Heart left ventricle (tissue), 16 donors: ENCODE data around the gene CRYGN. TPM values are rescaled to one million over a fixed set of nuclear protein-coding genes. Genes with fewer than 3 reads are reported as not detected.

Source experiments
- ATAC-seq, 4 donors: fragments of 200-7000 bp; cut with Tn5 transposase; one replicate each; pipeline ENCODE4 v1.9.1; 2020 to 2022; ENCODE audit warnings: moderate library complexity in 4 of 4, mild to moderate bottlenecking in 3 of 4, moderate number of reproducible peaks in 1 of 4
- DNase-seq, 5 donors: peaks; one replicate each; pipeline ENCODE4 v3.0.0-alpha.2; 2020
- H3K27ac ChIP-seq, 12 donors: fragments of 200-600 bp; sonication (generic) in 4 of 12; one replicate each; pipeline versions ENCODE4 v1.5.0 to v1.8.0; 2016 to 2022; ENCODE audit warnings: mild to moderate bottlenecking in 2 of 12
- H3K27me3 ChIP-seq, 9 donors: fragments of 200-600 bp; sonication (generic) in 2 of 9; one replicate each; pipeline versions ENCODE4 v1.5.1 to v1.8.0; 2016 to 2022; ENCODE audit warnings: mild to moderate bottlenecking in 3 of 9
- H3K36me3 ChIP-seq, 9 donors: fragments of 200-600 bp; sonication (generic) in 2 of 9; one replicate each; pipeline versions ENCODE4 v1.5.0 to v1.8.0; 2018 to 2022; ENCODE audit warnings: mild to moderate bottlenecking in 2 of 9
- H3K4me1 ChIP-seq, 12 donors: fragments of 200-600 bp; sonication (generic) in 4 of 12; one replicate each; pipeline versions ENCODE4 v1.5.0 to v1.8.0; 2016 to 2022; ENCODE audit warnings: mild to moderate bottlenecking in 3 of 12
- H3K4me3 ChIP-seq, 12 donors: fragments of 200-600 bp; sonication (generic) in 4 of 12; one replicate each; pipeline versions ENCODE4 v1.5.0 to v1.8.0; 2017 to 2022; ENCODE audit warnings: mild to moderate bottlenecking in 9 of 12, moderate library complexity in 4 of 12
- H3K9me3 ChIP-seq, 12 donors: fragments of 200-600 bp; sonication (generic) in 4 of 12; one replicate each; pipeline versions ENCODE4 v1.5.0 to v1.8.0; 2016 to 2022; ENCODE audit warnings: mild to moderate bottlenecking in 1 of 12
- CTCF ChIP-seq, 12 donors: fragments of 200-600 bp; sonication (generic) in 4 of 12; IDR thresholded peaks; one replicate each; pipeline versions ENCODE4 v1.5.0 to v1.8.0; 2018 to 2022; ENCODE audit warnings: antibody characterized with exemption in 12 of 12, mild to moderate bottlenecking in 5 of 12
- POLR2A ChIP-seq, 2 donors: fragments of 450-650 bp; IDR thresholded peaks; one replicate each; pipeline ENCODE4 v1.6.1; 2017; ENCODE audit warnings: antibody characterized with exemption in 2 of 2, mild to moderate bottlenecking in 2 of 2, moderate library complexity in 2 of 2
- WGBS, 4 donors: extraction: QIAGEN DNeasy Blood & Tissue Kit in 2 of 4; methylation state at CpG; one replicate each; pipeline versions ENCODE4 v1.1.5 to v1.1.7; 2013 to 2018; 5-methylcytosine and 5-hydroxymethylcytosine counted together
- intact Hi-C, 10 donors: fragments of 100-400 bp; cut with DNase I; formaldehyde crosslinking; loops; one replicate each; pipeline versions ENCODE4 v1.11.1 to v1.14.2; 2022
- polyA plus RNA-seq, 2 donors: library from polyadenylated mRNA; stranded (reverse); fragments of 200-250 nt; gene quantifications; one replicate each; pipeline ENCODE4 v1.2.3, GENCODE V29; 2013
- total RNA-seq, 9 donors: library from RNA; depleted of rRNA in 2 of 9; stranded (reverse); fragments of >200 nt in 2 of 9; fragmentation: NEBNext Ultra II Directional in 3 of 9; extraction: Animal tissue kit (Norgen Biotek cat#: 25700) in 3 of 9; gene quantifications; one replicate each; pipeline versions ENCODE4 v1.1.0 to v1.2.4, GENCODE V29; 2016 to 2023
- donor health status: ischemic (EF 13 %, LVEDD 7.1; RV severe dilation, severe dysfunction).
- donor health status: healthy with polysubstance abuse.
- donor health status: DM: no; HTN: yes; CAD: no.
- donor health status: DM: no; HTN: no; CAD: no.
- donor health status: ischemic (EF 25% LVEDD 6.9; RV normal size, moderate dysfunction).
- donor health status: ischemic (EF 25% LVEDD 5.7; RV mildly dilated, moderate dysfunction).
- donor health status: healthy.
- donor health status: DM: yes; HTN: yes; CAD: no.
- donor health status: ischemic (EF 35%, LVEDD 5.7; RV mildly dilated, moderate dysfunction).
- donor health status: nonischemic (EF 11% LVEDD 7.7; RV severe dilation, severe dysfunction).
- donor health status: DM: yes; HTN: yes; CAD: no.
- donor health status: PGD.
- donor health status: ischemic (EF 29% LVEDD 5.4; RV normal size, mild dysfunction).
- donor health status: nonischemic (EF 23%, LVEDD 6.1; RV moderate dilation, normal function).

The CRYGN gene
- total and polyA plus RNA-seq, 11 donors = 0.50 to 0.52 TPM; not detected in 9

DNA sequence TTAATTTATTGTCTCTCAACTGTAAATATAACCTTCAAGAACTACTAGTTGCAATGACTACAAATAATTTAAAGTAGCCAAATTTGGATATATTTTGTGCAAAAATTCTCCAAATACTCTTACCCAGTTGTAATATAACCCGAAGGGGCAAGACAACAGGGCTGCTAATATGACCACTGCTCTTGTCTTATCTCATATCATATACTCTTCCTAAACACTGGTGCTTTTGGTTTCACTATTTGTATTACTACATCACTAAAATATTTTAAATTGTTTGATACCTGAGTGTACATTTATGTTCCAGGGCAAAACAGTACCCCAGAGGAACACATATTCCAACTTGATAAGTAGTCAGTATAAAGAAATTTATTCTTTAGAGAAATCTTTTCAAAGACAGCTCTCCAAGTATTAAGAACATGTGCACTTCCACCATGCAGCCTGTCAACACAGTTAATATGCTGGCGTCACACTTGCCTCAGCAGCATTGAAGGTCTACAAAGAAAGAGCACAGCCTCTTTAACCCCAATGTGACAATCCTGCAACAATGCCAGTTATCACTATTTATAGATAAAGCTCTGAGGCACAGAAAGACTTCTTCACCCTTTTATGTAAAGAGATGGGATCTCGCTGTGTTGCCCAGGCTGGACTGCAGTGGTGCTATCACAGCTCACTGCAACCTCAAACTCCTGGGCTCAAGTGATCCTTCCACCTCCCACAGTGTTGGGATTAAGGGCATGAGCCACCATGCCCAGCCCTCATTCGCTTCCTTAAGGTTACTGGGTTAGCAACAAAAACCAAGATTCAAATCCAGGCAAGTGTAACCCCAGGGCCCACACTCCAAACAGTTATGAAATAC, 41.9 kb upstream of the CRYGN start:
- Histone ChIP-seq H3K4me3 (no peak overlapping the region), H3K27ac (peak overlapping the region in 3 of 12 donors; percentile 12 to 59 (median 26)), H3K36me3 (peaks cover 0 to 83% (median 43%) of the 10 kb centered on the region in 9 donors), H3K27me3 (no peaks in the 10 kb centered on the region), H3K9me3 (no peaks in the 10 kb centered on the region), H3K4me1 (peaks cover 0 to 71% (median 21%) of the 10 kb centered on the region in 12 donors)
- no peak for TF ChIP-seq POLR2A (IDR thresholded peaks at IDR 0.05)
- TF ChIP-seq CTCF (IDR thresholded peaks at IDR 0.05) = no peak
- ATAC-seq (peak in 3 of 4 donors; percentile 38 to 73 (median 66)), DNase-seq (no peak)
- intact Hi-C loops = loop anchor here in 1 of 10 donors (5.0 kb wide), 1 partner anchor 35 kb away; the partner anchor contains the start of gene RHEB
- WGBS, 4 donors = 80 to 86% (median 84%) methylated on average over 4 of the region's 4 CpGs

GRCh38 chr7:151477867-151478266, 37.9 kb upstream of the CRYGN start:
- intact Hi-C loops = no loop called here
- no peak for ATAC-seq

GRCh38 chr7:151472644-151473380, 32.9 kb upstream of the CRYGN start:
- WGBS, 4 donors = 62 to 71% (median 69%) methylated on average over 16 to 17 of the region's 17 CpGs
- Histone ChIP-seq H3K36me3 (peaks cover 0 to 85% (median 40%) of the 10 kb centered on the region in 9 donors), H3K27ac (peak overlapping the region in 7 of 12 donors; percentile 21 to 51 (median 32)), H3K4me1 (peaks cover 0 to 34% (median 15%) of the 10 kb centered on the region in 12 donors), H3K4me3 (no peak overlapping the region), H3K27me3 (no peaks in the 10 kb centered on the region), H3K9me3 (no peaks in the 10 kb centered on the region)
- TF ChIP-seq CTCF (IDR thresholded peaks at IDR 0.05) (no peak), POLR2A (IDR thresholded peaks at IDR 0.05) (no peak)
- ATAC-seq (peak; percentile 33 to 73 (median 66)), DNase-seq (no peak)
- intact Hi-C loops = loop anchor here in 2 of 10 donors (5.0 kb wide), 1 partner anchor 39 kb away; no protein-coding TSS in a partner anchor

More at GRCh38 chr7:151477867-151478266, 37.9 kb upstream of the CRYGN start:
- Histone ChIP-seq H3K36me3 (peaks cover 0 to 74% (median 19%) of the 10 kb centered on the region in 9 donors), H3K9me3 (no peaks in the 10 kb centered on the region), H3K4me3 (no peak overlapping the region), H3K4me1 (peaks cover 0 to 38% (median 6%) of the 10 kb centered on the region in 12 donors), H3K27ac (peak overlapping the region in 1 of 12 donors; percentile 21), H3K27me3 (no peaks in the 10 kb centered on the region)
- DNase-seq = no peak
- 89 to 93% (median 91%) methylated on average over 7 of the region's 7 CpGs for WGBS, 4 donors
- no peak for TF ChIP-seq POLR2A (IDR thresholded peaks at IDR 0.05)
- no peak for TF ChIP-seq CTCF (IDR thresholded peaks at IDR 0.05)
